Measurements from ENCODE around the gene FHOD3.
"Not testable (repeated sequence)": the region's sequence is repeated elsewhere in the genome, so short reads cannot be mapped to it uniquely, and the experiment has no call there.

Gene FHOD3

GRCh38 chr18:36338403-36338933 lies 41.0 kb downstream of the FHOD3 start:
- DNase-seq (ENCODE audit: insufficient read length) (no peak), FAIRE-seq (no peak)
- TF ChIP-seq POLR2AphosphoS5 (IDR thresholded peaks at IDR 0.05; ENCODE audit: low read depth, low read length), result no peak
- TF ChIP-seq POLR2A (IDR thresholded peaks at IDR 0.05; ENCODE audit: low read depth, low read length), result no peak
- no peak for TF ChIP-seq TAF1 (IDR thresholded peaks at IDR 0.05; ENCODE audit: borderline replicate concordance, low read depth, low read length)

DNA sequence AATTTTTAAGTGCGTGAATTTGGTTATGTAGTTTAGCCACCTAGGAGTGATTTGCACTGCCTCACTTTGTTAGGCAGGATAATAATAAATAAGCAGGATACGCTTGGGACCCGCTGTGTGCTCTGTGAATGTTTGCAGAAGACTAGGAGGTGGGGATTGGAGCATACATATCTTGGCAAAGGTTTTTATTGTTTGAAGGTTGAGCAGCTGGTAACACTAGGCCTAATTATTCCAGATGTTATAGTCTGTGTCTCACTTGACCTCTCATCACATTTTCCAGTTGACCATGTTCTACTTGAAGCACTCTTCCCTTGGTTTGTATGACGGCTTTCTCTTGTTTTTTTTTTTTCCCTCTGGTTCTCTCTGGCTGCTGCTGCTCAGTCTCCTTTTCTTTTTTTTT lies 42.7 kb downstream of the FHOD3 start:
- DNase-seq (ENCODE audit: insufficient read length), result no peak
- FAIRE-seq, result no peak

GRCh38 chr18:36341944-36342343 lies 44.4 kb downstream of the FHOD3 start:
- DNase-seq (ENCODE audit: insufficient read length), result no peak
- FAIRE-seq, result no peak
- TF ChIP-seq POLR2A (IDR thresholded peaks at IDR 0.05; ENCODE audit: low read depth, low read length) (no peak), POLR2AphosphoS5 (IDR thresholded peaks at IDR 0.05; ENCODE audit: low read depth, low read length) (no peak), TAF1 (IDR thresholded peaks at IDR 0.05; ENCODE audit: borderline replicate concordance, low read depth, low read length) (no peak)

More for the DNA sequence above, 42.7 kb downstream of the FHOD3 start:
- no peak for TF ChIP-seq TAF1 (IDR thresholded peaks at IDR 0.05; ENCODE audit: borderline replicate concordance, low read depth, low read length)
- TF ChIP-seq POLR2AphosphoS5 (IDR thresholded peaks at IDR 0.05; ENCODE audit: low read depth, low read length), result no peak
- no peak for TF ChIP-seq POLR2A (IDR thresholded peaks at IDR 0.05; ENCODE audit: low read depth, low read length)

- no peak for DNase-seq (ENCODE audit: insufficient read length)
- no peak for TF ChIP-seq POLR2A (IDR thresholded peaks at IDR 0.05; ENCODE audit: low read depth, low read length)
- TF ChIP-seq TAF1 (IDR thresholded peaks at IDR 0.05; ENCODE audit: borderline replicate concordance, low read depth, low read length), result no peak
- TF ChIP-seq POLR2AphosphoS5 (IDR thresholded peaks at IDR 0.05; ENCODE audit: low read depth, low read length), result no peak
- no peak for FAIRE-seq
Measured at GRCh38 chr18:36348331-36348730, 50.8 kb downstream of the FHOD3 start.

GRCh38 chr18:36348971-36349417 lies 51.5 kb downstream of the FHOD3 start:
- no peak for TF ChIP-seq POLR2AphosphoS5 (IDR thresholded peaks at IDR 0.05; ENCODE audit: low read depth, low read length)
- TF ChIP-seq POLR2A (IDR thresholded peaks at IDR 0.05; ENCODE audit: low read depth, low read length), result no peak
- no peak for TF ChIP-seq TAF1 (IDR thresholded peaks at IDR 0.05; ENCODE audit: borderline replicate concordance, low read depth, low read length)
- FAIRE-seq (no peak), DNase-seq (ENCODE audit: insufficient read length) (no peak)

DNA sequence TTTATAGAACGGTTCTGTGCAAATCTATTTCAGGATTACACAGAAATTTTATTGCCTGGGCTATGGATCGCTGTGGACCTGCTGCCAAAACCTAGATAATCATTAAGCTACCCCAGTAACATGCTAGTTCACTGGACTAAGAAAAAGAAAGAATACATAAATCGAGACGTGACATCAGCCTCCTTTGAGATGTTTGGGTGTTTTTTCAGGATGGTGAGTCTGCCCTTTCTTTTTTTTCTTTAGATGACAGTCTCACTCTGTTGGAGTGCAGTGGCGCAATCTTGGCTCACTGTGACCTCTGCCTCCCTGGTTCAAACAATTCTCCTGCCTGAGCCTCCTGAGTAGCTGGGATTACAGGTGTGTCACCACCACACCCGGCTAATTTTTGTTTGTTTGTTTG lies 52.0 kb downstream of the FHOD3 start:
- FAIRE-seq, result no peak
- no peak for DNase-seq (ENCODE audit: insufficient read length)
- TF ChIP-seq POLR2A (IDR thresholded peaks at IDR 0.05; ENCODE audit: low read depth, low read length) (no peak), TAF1 (IDR thresholded peaks at IDR 0.05; ENCODE audit: borderline replicate concordance, low read depth, low read length) (no peak), POLR2AphosphoS5 (IDR thresholded peaks at IDR 0.05; ENCODE audit: low read depth, low read length) (no peak)

GRCh38 chr18:36350251-36350651 lies 52.7 kb downstream of the FHOD3 start:
- TF ChIP-seq POLR2A (IDR thresholded peaks at IDR 0.05; ENCODE audit: low read depth, low read length), result no peak
- no peak for TF ChIP-seq TAF1 (IDR thresholded peaks at IDR 0.05; ENCODE audit: borderline replicate concordance, low read depth, low read length)
- no peak for TF ChIP-seq POLR2AphosphoS5 (IDR thresholded peaks at IDR 0.05; ENCODE audit: low read depth, low read length)
- no peak for DNase-seq (ENCODE audit: insufficient read length)
- no peak for FAIRE-seq

DNA sequence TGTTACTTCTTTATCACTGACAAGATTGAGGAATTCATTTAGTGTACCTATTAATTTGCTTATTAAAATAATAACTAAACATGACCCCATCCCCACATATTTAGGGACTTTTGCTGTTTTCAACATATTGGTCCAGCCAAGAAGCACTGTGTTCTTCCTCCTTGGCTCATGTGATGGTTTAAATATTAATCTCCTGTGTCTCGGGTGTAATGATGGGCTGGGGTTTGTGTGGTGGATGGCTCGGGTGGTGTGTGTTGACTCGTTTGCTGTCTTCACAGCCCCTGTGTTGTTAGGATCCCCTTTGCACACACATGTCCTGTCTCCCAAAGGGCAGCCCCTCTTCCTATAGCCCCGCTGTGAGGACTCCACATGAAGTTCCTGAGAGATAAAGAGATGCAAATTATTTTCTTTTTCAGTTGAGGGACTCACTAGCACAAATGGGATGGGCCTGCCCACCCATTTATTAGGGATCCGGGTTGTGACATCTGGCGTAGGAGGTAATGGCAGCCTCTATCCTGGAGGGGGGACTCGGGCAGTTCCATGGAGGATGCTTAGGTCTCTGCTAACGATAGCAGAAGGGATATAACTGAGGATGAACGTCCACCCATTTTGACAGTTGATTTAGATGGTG lies 53.4 kb downstream of the FHOD3 start:
- TF ChIP-seq POLR2A (IDR thresholded peaks at IDR 0.05; ENCODE audit: low read depth, low read length) (no peak), TAF1 (IDR thresholded peaks at IDR 0.05; ENCODE audit: borderline replicate concordance, low read depth, low read length) (no peak), POLR2AphosphoS5 (IDR thresholded peaks at IDR 0.05; ENCODE audit: low read depth, low read length) (no peak)
- FAIRE-seq, result no peak
- DNase-seq (ENCODE audit: insufficient read length), result no peak

DNA sequence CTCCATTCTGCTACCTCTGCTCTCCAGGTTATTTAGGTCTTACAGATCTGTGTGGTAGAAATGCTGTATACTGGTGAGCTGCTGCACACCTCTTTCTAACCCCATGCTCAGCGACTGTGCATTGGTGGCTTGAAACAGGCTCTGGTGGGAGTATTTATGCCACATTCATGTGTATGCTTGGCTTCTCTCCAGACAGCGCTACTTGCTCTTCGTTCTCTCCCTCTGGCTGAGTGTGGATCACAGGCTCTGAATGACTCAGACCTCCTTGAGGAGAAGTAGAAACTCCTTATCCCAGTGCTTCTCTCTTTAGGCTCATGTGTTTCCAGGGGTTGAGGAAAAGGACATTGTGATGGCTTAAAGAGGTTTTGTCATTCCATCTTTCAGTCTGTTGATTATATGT lies 54.9 kb downstream of the FHOD3 start:
- FAIRE-seq, result no peak
- TF ChIP-seq POLR2AphosphoS5 (IDR thresholded peaks at IDR 0.05; ENCODE audit: low read depth, low read length), result no peak
- no peak for DNase-seq (ENCODE audit: insufficient read length)

DNA sequence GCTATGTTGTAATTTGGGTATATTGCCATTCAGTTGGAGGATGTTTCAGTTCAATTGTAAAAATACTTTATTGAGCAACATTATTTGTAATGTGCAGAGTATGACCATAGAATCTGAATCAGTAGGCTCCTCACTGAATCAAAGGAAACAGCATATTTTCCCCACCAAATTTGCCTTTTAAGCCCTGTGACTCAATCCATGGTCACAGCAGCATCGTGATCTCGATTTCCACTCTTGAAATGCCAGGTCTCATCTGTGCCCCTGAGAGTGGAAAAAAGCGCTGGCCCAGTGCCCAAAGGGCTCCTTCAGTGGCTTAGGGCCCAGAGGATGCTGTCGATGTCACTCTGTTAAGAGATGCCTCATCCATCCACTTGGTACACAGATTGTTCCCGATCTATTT lies 57.5 kb downstream of the FHOD3 start:
- no peak for TF ChIP-seq POLR2AphosphoS5 (IDR thresholded peaks at IDR 0.05; ENCODE audit: low read depth, low read length)
- TF ChIP-seq TAF1 (IDR thresholded peaks at IDR 0.05; ENCODE audit: borderline replicate concordance, low read depth, low read length), result no peak
- no peak for TF ChIP-seq POLR2A (IDR thresholded peaks at IDR 0.05; ENCODE audit: low read depth, low read length)
- FAIRE-seq, result no peak
- DNase-seq (ENCODE audit: insufficient read length), result no peak

- no peak for FAIRE-seq
- TF ChIP-seq POLR2A (IDR thresholded peaks at IDR 0.05; ENCODE audit: low read depth, low read length) (no peak), POLR2AphosphoS5 (IDR thresholded peaks at IDR 0.05; ENCODE audit: low read depth, low read length) (no peak), TAF1 (IDR thresholded peaks at IDR 0.05; ENCODE audit: borderline replicate concordance, low read depth, low read length) (no peak)
- no peak for DNase-seq (ENCODE audit: insufficient read length)
Measured at GRCh38 chr18:36355511-36355910, 58.0 kb downstream of the FHOD3 start.

DNA sequence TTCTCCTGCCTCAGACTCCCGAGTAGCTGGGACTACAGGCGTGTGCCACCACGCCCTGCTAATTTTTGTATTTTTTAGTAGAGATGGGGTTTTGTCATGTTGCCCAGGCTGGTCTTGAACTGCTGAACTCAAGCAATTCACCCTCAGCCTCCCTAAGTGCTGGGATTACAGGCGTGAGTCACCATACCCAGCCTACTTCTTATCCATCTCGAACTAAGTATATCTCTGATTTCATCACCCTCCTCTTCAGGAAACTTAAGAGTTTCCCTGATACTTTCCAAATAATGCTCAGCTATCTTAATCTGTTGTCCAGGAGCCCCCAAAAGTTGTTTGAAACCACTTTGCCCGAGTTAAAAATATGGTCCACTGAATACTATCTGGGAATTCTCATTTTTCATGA lies 59.2 kb downstream of the FHOD3 start:
- FAIRE-seq; DNase-seq (ENCODE audit: insufficient read length): not testable (repeated sequence)

DNA sequence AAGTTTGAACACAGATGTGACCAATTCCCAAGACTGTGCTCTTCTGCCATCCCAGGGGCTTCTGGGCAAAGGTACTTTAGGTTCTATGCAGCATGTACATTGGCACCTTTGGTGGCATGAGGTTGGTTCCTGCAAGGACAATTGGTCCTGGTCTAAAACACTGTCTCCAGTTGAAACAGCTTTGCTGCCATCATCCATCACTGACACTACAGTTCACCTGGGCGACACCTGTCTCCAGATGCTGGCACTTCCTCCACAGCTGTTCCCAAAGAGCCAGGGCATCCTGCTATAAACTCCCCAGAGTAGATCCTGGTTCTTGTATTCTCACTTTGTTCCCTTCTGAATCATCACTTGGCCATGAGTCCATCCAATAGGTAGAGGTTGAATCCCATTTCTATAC lies 60.6 kb downstream of the FHOD3 start:
- DNase-seq (ENCODE audit: insufficient read length) (no peak), FAIRE-seq (no peak)
- TF ChIP-seq POLR2A (IDR thresholded peaks at IDR 0.05; ENCODE audit: low read depth, low read length), result no peak
- TF ChIP-seq TAF1 (IDR thresholded peaks at IDR 0.05; ENCODE audit: borderline replicate concordance, low read depth, low read length), result no peak
- TF ChIP-seq POLR2AphosphoS5 (IDR thresholded peaks at IDR 0.05; ENCODE audit: low read depth, low read length), result no peak

All from GM12892 (cell line).